Measurements from ENCODE around the gene MYO16. TPM values are rescaled to one million over a fixed set of nuclear protein-coding genes. Genes with fewer than 3 reads are reported as not detected.

The MYO16 gene
- polyA plus RNA-seq (ENCODE audit: insufficient read length), result 14.5 TPM

GRCh38 chr13:108629181-108629752 lies at the start of gene MYO16:
TSS of gene MYO16 (plus strand) at chr13:108629611. CDS start at chr13:108629845, 234 bp downstream.
- no peak for DNase-seq (ENCODE audit: low read depth)

GRCh38 chr13:108586826-108587225 lies 42.6 kb upstream of the MYO16 start:
- DNase-seq (ENCODE audit: low read depth), result no peak

GRCh38 chr13:108588516-108588915 lies 40.9 kb upstream of the MYO16 start:
- no peak for DNase-seq (ENCODE audit: low read depth)

GRCh38 chr13:108594153-108594552 lies 35.3 kb upstream of the MYO16 start:
- DNase-seq (ENCODE audit: low read depth), result no peak

GRCh38 chr13:108595436-108596274 lies 33.8 kb upstream of the MYO16 start:
- DNase-seq (ENCODE audit: low read depth), result no peak

GRCh38 chr13:108597943-108598342 lies 31.5 kb upstream of the MYO16 start:
- no peak for DNase-seq (ENCODE audit: low read depth)

- DNase-seq (ENCODE audit: low read depth), result no peak
Measured at GRCh38 chr13:108606424-108606823, 23.0 kb upstream of the MYO16 start.

GRCh38 chr13:108609353-108609752 lies 20.1 kb upstream of the MYO16 start:
- peak; percentile 14 for DNase-seq (ENCODE audit: low read depth)

GRCh38 chr13:108610507-108610906 lies 18.9 kb upstream of the MYO16 start:
- no peak for DNase-seq (ENCODE audit: low read depth)

- DNase-seq (ENCODE audit: low read depth), result no peak
Measured at GRCh38 chr13:108615241-108615640, 14.2 kb upstream of the MYO16 start.

- no peak for DNase-seq (ENCODE audit: low read depth)
Measured at GRCh38 chr13:108618233-108618632, 11.2 kb upstream of the MYO16 start.

- no peak for DNase-seq (ENCODE audit: low read depth)
Measured at GRCh38 chr13:108621462-108621861, 7.9 kb upstream of the MYO16 start.

GRCh38 chr13:108624108-108624507 lies 5.3 kb upstream of the MYO16 start:
- no peak for DNase-seq (ENCODE audit: low read depth)

GRCh38 chr13:108624979-108625378 lies 4.4 kb upstream of the MYO16 start:
- no peak for DNase-seq (ENCODE audit: low read depth)

GRCh38 chr13:108629988-108630387 lies 577 bp downstream of the MYO16 start:
- no peak for DNase-seq (ENCODE audit: low read depth)

- DNase-seq (ENCODE audit: low read depth), result no peak
Measured at GRCh38 chr13:108632649-108633167, 3.3 kb downstream of the MYO16 start.

GRCh38 chr13:108638901-108639300 lies 9.5 kb downstream of the MYO16 start:
- DNase-seq (ENCODE audit: low read depth), result no peak

- DNase-seq (ENCODE audit: low read depth), result no peak
Measured at GRCh38 chr13:108643646-108644353, 14.4 kb downstream of the MYO16 start.

GRCh38 chr13:108645376-108645775 lies 16.0 kb downstream of the MYO16 start:
- no peak for DNase-seq (ENCODE audit: low read depth)

- no peak for DNase-seq (ENCODE audit: low read depth)
Measured at GRCh38 chr13:108650271-108650670, 20.9 kb downstream of the MYO16 start.

- no peak for DNase-seq (ENCODE audit: low read depth)
Measured at GRCh38 chr13:108656742-108657141, 27.3 kb downstream of the MYO16 start.

GRCh38 chr13:108657519-108657918 lies 28.1 kb downstream of the MYO16 start:
- no peak for DNase-seq (ENCODE audit: low read depth)

All from forelimb muscle (tissue), 1 donor.